T1000 (cell line): ENCODE results near the gene COL19A1.
"Not testable (repeated sequence)": the region's sequence is repeated elsewhere in the genome, so short reads cannot be mapped to it uniquely, and the experiment has no call there.

Experiments
- DNase-seq: peaks from one replicate; lab custom pipeline; 2025; ENCODE audit warnings: mixed read lengths; lab: John Stamatoyannopoulos, UW

Gene COL19A1

DNA sequence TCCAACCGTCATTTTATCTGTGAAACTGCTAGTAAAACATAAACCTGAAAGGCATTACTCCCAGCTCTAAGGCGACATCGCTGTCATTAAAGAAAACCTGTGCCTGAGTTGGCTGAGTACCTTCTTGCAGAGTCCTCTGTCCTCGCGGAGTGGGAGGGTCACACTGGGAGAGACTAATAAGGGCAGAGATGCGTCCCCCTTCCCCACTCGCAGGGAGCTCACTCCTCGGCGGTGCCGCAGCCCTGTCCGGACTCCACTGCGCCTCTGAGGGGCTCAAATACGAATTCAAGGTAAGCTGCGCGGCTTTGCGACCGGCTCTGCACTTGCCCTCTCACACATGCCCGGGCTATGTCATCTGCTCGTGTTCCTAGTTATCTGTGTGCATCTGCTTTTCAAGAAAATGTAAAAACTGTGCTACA lies at the start of gene COL19A1:
Gene COL19A1, plus strand, starts transcription at position 206 of the 419 bp plus-strand sequence. CDS start 13,012 bp downstream, outside the sequence.
- DNase-seq = no peak

DNA sequence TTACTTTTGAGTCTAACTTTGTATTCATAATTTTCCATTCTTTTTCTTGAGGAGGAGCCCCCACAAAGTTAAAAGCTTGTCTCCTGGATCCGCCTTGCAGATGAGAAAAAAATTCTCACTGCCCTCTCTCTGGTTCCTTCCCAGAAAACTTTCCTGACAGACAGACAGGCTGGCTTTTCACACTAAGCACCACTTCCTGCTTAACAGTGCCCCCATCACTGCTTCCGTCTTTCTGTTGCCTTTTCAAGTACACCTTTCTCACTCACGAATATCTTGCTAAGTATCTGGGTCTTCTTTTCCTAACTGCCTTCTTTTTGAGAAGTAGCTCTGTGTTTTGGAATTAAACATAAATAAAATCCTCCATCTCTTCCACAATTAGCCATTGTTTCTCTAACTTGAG lies 49.8 kb upstream of the COL19A1 start:
- no peak for DNase-seq

DNA sequence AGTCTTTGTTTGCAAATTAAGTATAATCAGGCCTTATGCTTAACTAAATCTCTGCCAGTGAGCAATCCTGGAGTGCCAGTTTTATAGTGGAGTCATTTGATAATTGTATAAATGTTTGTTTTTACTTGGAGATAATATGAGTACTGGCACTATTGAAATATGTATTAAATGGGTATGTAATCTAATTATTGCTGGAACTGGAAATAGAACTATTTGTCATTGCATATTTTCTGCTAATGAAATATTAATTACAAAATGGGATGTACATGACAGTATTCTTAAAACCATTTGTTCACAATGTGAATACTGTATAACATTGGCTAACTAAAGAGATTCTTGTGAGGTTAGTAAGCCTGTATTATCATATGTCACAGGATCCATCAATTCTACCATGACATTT lies 49.0 kb upstream of the COL19A1 start:
- DNase-seq = no peak

DNA sequence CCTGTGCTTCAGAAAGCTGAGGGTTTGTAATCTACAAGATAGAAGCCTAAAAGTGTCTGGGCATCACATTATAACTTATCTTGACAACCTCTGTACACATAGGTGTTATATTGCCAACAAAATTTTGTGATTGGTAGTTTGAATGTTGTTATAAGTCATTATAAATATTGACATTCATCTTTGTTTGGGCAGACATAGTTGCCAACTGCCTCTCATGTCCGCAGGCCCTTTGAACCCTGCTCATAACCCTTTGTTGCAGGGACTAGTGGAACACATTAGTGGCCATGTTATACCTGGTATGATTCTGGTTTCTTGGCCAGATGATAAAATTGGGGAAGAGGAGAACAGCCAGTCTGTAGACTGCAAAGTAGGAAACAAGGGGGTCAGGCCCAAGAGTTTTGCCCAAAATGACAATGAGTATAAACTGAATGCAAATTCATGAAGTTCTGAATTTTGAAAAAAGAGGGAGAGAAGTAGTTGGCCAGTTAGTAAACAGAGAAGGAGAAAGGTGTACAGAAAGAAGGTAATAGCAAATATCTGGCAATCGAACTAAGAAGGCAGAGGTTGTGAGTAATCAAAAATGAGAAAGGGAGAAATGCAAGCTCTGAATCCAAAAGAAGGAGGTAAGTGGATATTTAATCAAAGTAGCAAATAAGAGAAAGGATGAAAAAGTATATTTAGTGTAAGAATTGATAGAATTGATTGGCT lies 48.0 kb upstream of the COL19A1 start:
- DNase-seq = no peak

DNA sequence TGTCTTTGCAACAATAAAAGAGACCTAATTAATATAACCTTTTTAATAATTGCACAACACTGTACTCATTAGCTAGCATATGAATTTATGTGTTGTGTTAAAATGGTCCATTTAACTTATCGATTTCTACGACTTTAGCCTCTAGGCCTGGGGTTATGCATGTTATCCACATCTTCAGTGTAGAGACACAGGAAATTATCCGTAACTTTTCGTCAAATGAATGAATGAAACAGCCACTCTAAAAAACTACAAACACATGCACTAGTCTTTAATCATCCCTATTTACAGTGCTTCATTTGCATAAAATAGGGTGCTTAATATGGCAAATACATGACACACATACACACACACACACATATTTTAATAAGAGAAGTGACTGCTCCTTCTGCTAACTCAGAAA lies 47.2 kb upstream of the COL19A1 start:
- DNase-seq = no peak

DNA sequence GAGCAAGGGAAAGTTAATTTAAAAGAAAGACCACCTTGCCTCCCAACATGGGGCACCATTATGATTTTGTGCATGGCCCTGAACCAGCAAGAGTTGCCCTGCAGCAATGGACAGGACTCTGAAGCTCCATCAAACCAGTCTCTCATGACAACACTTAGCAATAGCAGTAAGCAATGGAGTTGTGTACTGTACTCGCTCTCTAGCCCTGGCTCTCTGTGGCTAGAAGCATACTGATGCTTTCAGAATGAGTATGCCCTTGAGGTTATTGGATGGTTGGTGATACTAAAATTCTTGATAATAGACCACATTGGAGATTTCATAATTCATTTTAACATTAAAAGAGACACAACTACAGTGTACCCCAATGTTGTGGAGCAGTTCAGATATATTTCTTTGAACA lies 46.3 kb upstream of the COL19A1 start:
- no peak for DNase-seq

DNA sequence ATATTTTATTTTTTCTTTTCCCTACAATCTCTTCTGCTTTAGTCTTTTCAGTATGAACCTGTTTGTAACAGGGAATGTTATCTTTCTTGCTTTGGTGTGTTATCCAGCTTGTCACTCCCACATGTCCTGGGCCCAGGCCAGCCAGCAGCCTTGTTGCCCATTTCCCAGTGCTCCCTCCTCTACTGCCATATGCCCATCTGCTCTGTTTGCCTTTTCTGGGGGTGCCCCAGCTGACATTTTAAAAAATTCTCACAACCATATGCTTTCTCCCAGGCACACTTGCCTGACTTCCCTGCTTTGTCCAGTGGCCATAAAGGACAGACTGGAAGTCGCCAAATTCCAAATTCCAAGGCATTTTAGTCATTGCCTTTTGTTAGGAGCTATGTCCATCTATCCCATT lies 45.9 kb upstream of the COL19A1 start:
- no peak for DNase-seq

DNA sequence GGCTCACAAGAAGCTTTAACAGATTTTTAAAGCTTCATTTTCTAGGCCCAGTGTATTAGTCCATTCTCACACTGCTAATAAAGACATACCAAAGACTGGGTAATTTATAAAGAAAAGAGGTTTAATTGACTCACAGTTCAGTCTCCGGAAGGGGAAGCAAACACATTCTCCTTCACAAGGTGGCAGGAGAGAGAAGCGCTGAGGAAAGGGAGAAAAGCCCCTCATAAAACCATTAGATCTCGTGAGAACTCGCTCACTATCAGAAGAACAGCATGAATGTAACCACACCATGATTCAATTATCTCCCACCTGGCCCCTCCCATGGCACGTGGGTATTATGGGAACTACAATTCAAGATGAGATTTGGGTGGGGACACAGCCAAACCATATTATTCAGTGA lies 42.0 kb upstream of the COL19A1 start:
- DNase-seq = not testable (repeated sequence)

DNA sequence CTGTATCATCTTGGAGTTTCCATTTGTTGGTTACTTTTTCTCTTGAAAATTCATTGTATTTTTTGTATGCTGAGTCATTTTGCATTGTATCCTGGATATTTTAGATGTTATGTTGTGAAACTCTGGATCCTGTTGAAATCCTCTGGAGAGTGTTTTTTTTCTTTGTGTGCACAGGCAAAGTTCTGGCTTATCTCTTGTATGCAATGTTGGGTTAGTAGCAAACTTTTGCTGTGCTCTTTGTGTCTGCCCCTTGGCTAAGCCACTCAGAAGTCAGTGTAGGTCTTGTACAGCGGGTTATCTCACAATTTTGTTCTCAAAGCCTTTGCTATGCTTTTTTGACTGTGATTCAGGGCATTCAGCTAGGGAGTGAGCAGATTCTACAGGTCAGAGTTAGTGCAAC lies 40.5 kb upstream of the COL19A1 start:
- DNase-seq = no peak

DNA sequence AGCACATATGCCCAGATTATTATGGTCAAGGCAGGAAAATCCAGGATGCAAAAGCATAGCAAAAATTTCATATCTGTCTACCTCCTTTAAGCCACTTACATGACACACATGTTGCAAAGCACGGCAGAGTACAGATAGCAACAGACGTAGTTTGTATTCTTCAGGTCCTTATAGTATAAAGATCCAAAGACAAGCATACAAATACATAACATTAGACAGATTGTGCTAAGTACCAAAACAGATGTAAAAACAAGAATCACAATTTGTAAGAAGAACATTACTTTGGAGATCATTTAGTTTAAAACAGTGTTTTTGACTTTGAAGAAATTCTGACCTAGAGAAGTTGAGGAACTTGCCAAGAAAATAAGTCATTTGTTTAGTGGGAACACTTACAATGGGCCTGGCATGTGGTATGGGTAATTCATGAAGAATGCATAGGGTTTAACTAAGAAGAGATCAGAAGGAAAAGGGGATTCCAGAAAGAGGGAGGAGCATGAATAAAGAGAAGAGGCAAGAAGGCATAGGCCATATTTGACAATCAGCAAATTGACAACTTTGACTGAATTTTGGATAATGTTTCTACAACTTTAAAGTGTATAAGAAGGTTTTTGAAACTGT lies 39.0 kb upstream of the COL19A1 start:
- no peak for DNase-seq

DNA sequence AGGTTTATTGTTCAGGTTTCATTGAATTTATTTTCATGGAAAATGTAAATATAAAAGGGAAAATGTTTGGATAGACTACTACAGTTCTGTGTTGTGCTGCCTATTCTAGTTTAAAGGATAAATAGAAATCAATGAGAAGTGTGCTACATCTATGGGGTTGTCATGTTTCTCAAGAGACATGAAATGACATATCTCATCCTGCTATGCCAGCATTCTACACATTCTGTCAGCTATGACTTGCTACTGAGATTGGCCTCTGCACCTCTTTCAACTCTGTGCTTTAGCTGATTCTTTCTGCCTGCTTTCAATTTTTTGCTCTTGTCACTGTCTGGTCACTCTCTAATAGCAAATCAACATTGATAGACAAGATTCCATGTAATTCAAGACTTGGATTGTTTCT lies 33.8 kb upstream of the COL19A1 start:
- no peak for DNase-seq

DNA sequence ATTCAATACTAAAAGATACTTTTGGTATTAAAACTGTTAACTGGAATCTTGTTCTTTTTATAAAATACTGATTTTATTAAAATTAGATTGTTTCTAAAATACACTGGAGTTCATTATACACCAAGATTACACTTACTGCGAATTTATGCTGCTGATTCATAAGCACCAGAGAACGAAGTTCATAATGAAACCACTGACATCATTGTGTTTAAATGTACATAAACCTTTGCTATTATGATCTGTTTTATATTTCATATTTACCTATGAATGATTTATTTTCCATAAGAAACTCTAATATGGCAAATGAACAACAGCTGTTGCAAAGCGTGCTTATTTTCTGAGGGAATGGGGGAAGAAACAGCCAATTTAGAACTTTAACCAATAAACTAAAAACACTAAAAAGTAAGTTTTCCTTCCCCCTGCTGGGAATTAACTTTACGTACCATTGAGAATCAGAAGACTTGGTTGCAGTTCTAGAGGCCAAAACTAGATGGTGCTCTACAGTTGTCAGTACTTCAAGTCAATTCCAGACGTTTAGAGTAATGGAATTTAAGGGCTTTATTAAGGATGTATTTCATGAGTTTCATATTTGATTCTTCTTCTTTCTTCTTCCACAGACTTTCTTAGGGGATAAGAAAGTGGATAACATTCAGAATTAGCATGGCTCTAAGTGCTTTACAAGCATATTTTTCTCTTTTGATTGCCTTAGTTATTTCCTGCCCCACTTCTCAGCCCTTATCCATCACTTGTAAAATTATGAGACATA lies 30.8 kb upstream of the COL19A1 start:
- no peak for DNase-seq

DNA sequence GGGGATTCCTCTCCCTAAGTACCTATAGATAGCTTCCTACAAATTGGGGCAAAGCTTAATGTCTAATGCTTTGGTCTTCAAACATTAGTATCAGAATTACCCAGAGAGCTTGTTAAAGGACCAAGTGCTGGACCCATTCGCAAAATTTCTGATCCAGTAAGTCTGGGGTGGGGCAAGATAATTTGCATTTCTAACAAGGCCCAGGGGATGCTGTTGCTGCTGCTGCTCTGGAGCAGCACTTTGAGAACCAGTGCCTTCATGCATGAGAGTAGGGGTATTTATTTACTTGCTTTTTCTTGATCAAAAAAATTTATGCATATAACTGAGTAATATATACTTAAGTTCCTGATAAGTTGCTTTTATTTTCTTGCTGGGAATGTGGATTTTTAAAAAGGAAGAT lies 24.5 kb upstream of the COL19A1 start:
- DNase-seq = no peak

DNA sequence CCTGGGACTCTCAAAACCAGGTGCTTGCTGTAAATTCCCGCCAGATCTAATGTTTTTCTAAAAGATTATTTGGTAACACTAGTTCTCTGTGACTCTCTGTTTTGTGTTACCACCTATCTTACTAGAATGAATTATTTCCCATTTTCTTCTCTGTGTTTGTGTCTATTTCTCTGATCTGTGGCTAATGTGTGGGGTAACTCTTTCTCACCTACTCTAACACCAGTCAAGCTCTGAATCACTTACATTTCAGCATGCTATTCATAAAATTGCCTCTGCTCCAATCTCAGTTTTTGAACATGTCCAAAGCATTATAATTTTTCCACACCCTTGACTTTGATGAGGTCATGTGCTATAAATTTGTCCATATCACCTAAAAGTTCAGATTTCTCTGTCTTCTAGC lies 23.2 kb upstream of the COL19A1 start:
- DNase-seq = no peak

DNA sequence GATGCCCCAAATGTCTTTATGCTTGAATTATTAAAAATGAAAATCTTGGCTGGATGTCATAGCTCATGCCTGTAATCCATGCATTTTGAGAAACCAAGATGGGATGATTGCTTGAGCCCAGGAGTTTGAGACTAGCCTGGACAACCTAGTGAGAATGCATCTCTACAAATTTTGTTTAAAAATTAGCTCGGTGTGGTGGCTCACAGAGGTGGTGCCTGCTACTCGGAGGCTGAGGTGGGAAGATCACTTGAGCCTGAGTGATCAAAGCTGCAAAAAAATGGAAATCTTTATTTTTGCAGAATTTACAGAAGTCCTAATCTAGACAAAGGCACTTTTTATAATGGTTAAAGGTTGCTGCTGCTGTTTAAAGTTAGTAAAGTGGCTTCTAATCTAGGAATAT lies 20.0 kb upstream of the COL19A1 start:
- no peak for DNase-seq

DNA sequence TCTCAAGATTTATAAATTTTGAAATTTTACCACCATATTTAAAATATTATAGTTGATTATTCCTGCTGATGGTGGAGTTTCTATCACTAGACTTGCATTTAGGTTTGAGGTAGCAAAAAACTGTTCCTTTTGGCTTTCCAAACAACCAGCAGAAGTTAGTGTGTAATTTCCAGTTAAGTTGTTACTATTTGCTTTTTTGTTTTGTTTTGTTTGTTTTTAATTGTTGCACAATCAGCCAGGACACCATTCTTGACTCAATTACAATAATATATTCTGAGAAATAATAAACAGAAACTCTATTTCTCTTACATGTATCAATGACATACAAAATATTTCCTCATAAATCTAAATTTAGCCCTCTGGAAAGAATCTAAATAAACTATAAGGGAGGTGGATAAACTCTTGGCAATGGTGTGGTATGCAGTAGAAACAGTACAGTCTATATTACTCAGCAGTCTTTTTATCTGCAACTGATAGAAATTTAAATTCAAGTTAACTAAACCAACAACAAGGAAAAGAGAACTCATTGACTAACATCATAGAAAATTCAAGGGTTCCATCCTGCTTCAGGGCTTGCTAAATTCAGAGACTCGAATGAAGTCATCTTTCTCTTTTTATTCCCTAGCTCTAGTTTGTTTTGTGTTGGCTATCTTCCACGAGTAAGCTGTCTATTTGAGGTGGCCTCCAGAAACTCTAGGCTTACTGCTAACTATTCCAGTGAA lies 19.4 kb upstream of the COL19A1 start:
- DNase-seq = no peak

DNA sequence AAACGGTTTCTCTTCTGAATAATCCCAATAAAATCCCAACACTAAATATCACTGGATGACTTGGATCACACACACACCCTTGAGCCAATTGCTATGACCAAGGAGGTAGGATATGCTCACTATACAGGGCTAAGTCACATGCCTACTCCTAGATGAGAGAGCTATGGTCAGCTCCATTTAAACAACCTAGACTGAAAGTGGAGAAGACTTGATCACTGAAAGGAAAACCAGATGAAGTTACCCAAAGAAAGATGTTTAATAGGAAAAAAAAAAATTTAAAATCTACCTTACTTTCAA lies 18.9 kb upstream of the COL19A1 start:
- DNase-seq = no peak

DNA sequence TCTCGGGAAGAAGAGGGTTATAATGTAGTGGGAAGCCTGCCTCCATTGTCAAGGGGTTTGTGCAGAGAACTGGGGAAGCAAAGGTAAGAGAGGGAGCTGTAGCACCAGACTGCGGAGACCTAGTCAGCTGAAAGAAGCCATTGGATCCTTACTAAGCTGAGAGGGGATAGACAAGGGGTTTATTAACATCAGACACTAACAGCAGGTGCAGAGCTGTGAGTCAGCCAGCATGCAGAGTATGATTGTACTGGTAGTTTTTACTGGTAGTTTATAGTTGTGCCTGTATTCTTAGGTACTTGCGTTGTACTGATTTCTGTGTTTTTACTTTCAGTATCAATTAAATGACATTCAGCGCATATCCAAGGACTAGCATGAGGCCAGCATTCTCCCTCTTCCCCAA lies 17.8 kb upstream of the COL19A1 start:
- DNase-seq = no peak

DNA sequence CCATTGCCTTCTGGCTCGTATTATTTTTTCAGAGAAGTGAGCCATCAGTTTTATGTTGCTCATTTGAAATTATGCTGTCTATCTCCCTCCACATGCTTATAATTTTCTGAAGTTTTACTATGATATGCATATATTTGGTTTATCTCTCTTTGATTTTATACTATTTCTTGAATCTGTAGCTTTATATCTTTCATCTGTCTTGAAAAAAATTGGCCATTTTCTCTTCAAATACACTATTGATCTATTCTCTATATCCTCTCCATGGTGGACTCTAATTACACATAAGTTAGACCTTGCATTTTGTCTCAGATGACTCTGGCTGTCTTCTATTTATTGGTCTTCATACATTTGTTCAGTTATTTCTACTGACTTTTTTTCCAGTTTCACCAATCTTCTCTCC lies 13.7 kb upstream of the COL19A1 start:
- DNase-seq = no peak

DNA sequence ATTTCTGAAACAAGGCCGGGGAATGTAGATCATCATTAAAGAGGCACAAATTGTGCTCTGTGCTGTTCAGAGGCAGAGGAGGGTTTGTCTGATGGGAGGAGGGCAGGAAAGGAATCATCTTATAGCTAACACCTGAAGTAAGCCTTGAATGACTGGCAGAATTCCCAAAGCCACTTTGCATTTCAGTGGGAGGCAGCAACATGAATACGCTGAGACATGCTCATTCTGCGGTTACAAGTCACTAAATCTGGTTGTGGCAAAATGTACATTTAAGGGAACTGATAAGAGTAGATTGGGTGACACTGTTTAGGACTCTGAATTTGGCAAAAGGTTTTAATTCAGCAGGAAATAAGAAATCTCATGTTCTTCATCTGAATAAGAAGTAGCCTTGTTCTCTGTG lies 4.4 kb upstream of the COL19A1 start:
- no peak for DNase-seq

DNA sequence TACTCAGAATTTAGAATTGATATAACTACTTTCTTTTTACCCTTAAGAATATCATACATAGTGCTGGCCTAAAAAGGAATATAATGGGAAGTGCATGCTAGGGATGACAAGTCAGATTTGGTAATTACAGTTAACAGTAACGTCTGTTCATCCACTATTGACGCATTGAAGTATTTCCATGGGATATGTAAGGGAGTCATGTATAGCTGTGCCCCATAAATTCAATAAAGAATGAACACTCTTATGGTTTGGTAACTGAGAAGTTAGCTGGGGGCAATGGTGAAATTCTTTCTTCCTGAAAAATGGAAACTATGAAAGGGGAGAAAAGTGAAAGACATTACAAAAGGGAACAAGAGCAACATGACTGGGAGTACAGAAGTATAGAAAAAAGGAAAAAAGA lies 2.6 kb upstream of the COL19A1 start:
- no peak for DNase-seq

DNA sequence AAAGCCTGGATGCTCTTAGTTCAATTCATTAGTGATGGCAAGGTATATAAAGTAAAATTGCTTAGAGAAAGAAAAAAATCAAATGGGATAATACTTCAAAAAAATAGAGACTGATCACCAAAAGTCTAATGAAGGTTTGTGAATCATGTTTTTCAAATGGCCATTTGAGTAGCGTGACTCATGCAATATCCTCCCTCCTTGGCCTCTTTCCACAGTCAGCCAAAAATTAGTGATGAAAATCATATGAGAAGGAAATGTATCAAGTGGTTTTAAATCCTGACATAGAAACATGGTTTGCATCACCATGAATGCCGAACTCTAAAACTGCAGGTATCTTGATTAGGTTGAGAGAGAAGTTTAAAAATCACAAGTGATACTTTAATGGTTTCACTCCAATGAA lies 1.2 kb upstream of the COL19A1 start:
- DNase-seq = no peak
